ENCODE results near the gene CSNK1G2. TPM values are rescaled to one million over a fixed set of nuclear protein-coding genes. Genes with fewer than 3 reads are reported as not detected.

Gene CSNK1G2
- polyA plus RNA-seq, 2 of the 4 experiments (the other 2 are of a cell fraction) = 15.5 to 42.0 TPM

- TF ChIP-seq RAD21 (conservative IDR thresholded peaks at IDR 0.05 in 1 of 2, IDR thresholded peaks at IDR 0.05 in 1 of 2) (no peak), RARB (CRISPR knock-in tag; IDR thresholded peaks at IDR 0.05) (no peak), RFX5 (IDR thresholded peaks at IDR 0.05) (no peak), PBX3 (IDR thresholded peaks at IDR 0.05) (no peak), TP53 (CRISPR knock-in tag; IDR thresholded peaks at IDR 0.05) (no peak), POLR2A (IDR thresholded peaks at IDR 0.05; ENCODE audit: low read length) (no peak), PHF8 (IDR thresholded peaks at IDR 0.05; ENCODE audit: borderline replicate concordance, low read depth) (no peak), BCL3 (IDR thresholded peaks at IDR 0.05) (no peak), BHLHE40 (IDR thresholded peaks at IDR 0.05; ENCODE audit: low read depth, low read length) (no peak), JUN (IDR thresholded peaks at IDR 0.05) (no peak), ZC3H11A (IDR thresholded peaks at IDR 0.05) (no peak), ESRRA (IDR thresholded peaks at IDR 0.05; ENCODE audit: borderline replicate concordance, low read length) (no peak), MYC (IDR thresholded peaks at IDR 0.05; ENCODE audit: borderline replicate concordance, low read length) (no peak), CTCF (IDR thresholded peaks at IDR 0.05) (no peak), CBX8 (IDR thresholded peaks at IDR 0.05) (no peak), EHF (CRISPR knock-in tag; IDR thresholded peaks at IDR 0.05) (no peak), NR3C1 (IDR thresholded peaks at IDR 0.05) (no peak), EP300 (IDR thresholded peaks at IDR 0.05) (no peak), RNF2 (IDR thresholded peaks at IDR 0.05; ENCODE audit: borderline replicate concordance, low read depth) (no peak)
- DNase-seq (ENCODE audit: low read depth in 1 of 2, low spot score in 1 of 2) (no peak), ATAC-seq (no peak), FAIRE-seq (no peak)
- ChIA-PET POLR2A (no interaction called here), CTCF (no interaction called here)
- 95% methylated on average over 14 of the region's 15 CpGs for WGBS (ENCODE audit: missing lambda C conversion rate)
- Histone ChIP-seq H3K27ac (no peak overlapping the region), H3K4me2 (no peak overlapping the region), H3K4me3 (no peak overlapping the region), H3K9me3 (no peaks in the 10 kb centered on the region), H3K4me1 (no peaks in the 10 kb centered on the region)
Measured at GRCh38 chr19:1954532-1954933, 13.6 kb downstream of the CSNK1G2 start.

- CTCF ChIA-PET = interaction anchor here (1.6 kb wide), 1 partner anchor 15 kb away, joined by 3 read pairs; no protein-coding TSS in a partner anchor
- Histone ChIP-seq H3K27ac (no peak overlapping the region), H3K4me3 (no peak overlapping the region), H3K9me3 (no peaks in the 10 kb centered on the region), H3K4me2 (no peak overlapping the region), H3K4me1 (no peaks in the 10 kb centered on the region)
- 73% methylated on average over 3 of the region's 51 CpGs for WGBS (ENCODE audit: missing lambda C conversion rate)
- no peak for FAIRE-seq
- POLR2A ChIA-PET = no interaction called here
- no peak for TF ChIP-seq ZSCAN20 (CRISPR knock-in tag; IDR thresholded peaks at IDR 0.05)
- TF ChIP-seq KDM1A (IDR thresholded peaks at IDR 0.05; ENCODE audit: low read depth) = no peak
- TF ChIP-seq EP300 (IDR thresholded peaks at IDR 0.05) = no peak
- no peak for TF ChIP-seq MAX (IDR thresholded peaks at IDR 0.05)
- TF ChIP-seq ZC3H11A (IDR thresholded peaks at IDR 0.05) = no peak
- TF ChIP-seq RAD21 (conservative IDR thresholded peaks at IDR 0.05 in 1 of 2, IDR thresholded peaks at IDR 0.05 in 1 of 2) = no peak
- TF ChIP-seq RCOR1 (IDR thresholded peaks at IDR 0.05; ENCODE audit: low read depth, low read length) = no peak
- no peak for TF ChIP-seq CBX2 (IDR thresholded peaks at IDR 0.05; ENCODE audit: borderline replicate concordance, low read depth)
- no peak for TF ChIP-seq REST (IDR thresholded peaks at IDR 0.05)
- ATAC-seq = no peak
- no peak for DNase-seq (ENCODE audit: low read depth in 1 of 2, low spot score in 1 of 2)
Measured at GRCh38 chr19:1955171-1956121, 14.5 kb downstream of the CSNK1G2 start.

Measured in A549 (cell line).